GM23248 (cell line): ENCODE measurements around the gene PLAGL2.

Experiments
- EZH2 ChIP-seq: fragments of 200-600 bp; sonication (generic); IDR thresholded peaks from 2 replicates; pipeline ENCODE4 v1.6.1; 2018; ENCODE audit warnings: antibody characterized with exemption, mild to moderate bottlenecking; ENCODE audit not compliant: insufficient read depth, poor library complexity, severe bottlenecking
- EZH2phosphoT487 ChIP-seq: fragments of 200-600 bp; sonication (generic); IDR thresholded peaks from 2 replicates; pipeline ENCODE4 v1.6.1; 2018; ENCODE audit warnings: antibody characterized with exemption, moderate library complexity, mild to moderate bottlenecking, low read depth; ENCODE audit not compliant: insufficient read depth

DNA sequence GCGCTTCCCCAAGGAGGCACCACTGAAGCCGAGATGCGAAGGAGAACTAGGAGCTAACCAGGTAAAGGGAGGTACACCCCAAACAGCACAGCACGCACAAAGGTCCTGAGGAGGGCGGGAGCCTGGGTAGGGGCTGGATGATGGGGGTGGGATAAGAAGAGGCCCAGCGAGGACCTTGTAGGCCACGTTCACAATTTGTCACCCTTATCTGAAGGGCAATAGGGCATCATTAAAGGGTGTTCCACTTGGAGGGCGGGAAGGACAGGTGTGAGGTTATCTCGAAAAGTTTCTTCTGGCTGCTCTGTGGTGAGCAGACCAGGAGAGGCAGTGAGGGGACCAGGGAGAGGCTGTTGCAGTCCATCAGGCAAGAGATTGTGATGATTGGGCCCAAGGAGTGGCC is 25.7 kb upstream of the PLAGL2 start:
- TF ChIP-seq EZH2 (no peak), EZH2phosphoT487 (no peak)
